Body of pancreas (tissue), 4 donors: ENCODE results near the gene TGFB1I1. TPM values are rescaled to one million over a fixed set of nuclear protein-coding genes. Genes with fewer than 3 reads are reported as not detected.

ENCODE experiments used
- ATAC-seq: fragments of 150-250 bp; one replicate; pipeline ENCODE4 v1.9.1; 2016
- DNase-seq, 4 donors: peaks; one replicate each; pipeline ENCODE4 v3.0.0-alpha.2; 2019
- H3K27ac ChIP-seq, 4 donors: fragments of 200-600 bp; sonication (generic); 1 replicate in 3 of 4; 2 replicates in 1 of 4; pipeline versions ENCODE4 v1.5.1 to v1.6.1; 2016 to 2019; ENCODE audit warnings: mild to moderate bottlenecking in 1 of 4, mixed read lengths in 1 of 4, moderate library complexity in 1 of 4
- H3K27me3 ChIP-seq, 2 donors: fragments of 200-600 bp; sonication (generic); one replicate each; pipeline ENCODE4 v1.6.0; 2016; ENCODE audit warnings: mild to moderate bottlenecking in 1 of 2
- H3K36me3 ChIP-seq, 2 donors: fragments of 200-600 bp; sonication (generic); replicated peaks in 1 of 2; 2 replicates each; pipeline ENCODE4 v1.5.1; 2016; ENCODE audit warnings: low read depth in 2 of 2; ENCODE audit not compliant: insufficient read depth in 1 of 2
- H3K4me1 ChIP-seq: fragments of 200-600 bp; sonication (generic); one replicate; pipeline ENCODE4 v1.6.0; 2016
- H3K4me3 ChIP-seq, 2 donors: fragments of 200-600 bp; sonication (generic); 1 replicate in 1 of 2; 2 replicates in 1 of 2; pipeline ENCODE4 v1.5.1; 2016 to 2019
- H3K9me3 ChIP-seq, 3 donors: fragments of 200-600 bp; sonication (generic); 1 replicate in 2 of 3; 2 replicates in 1 of 3; pipeline ENCODE4 v1.5.1; 2016
- POLR2A ChIP-seq, 3 donors: fragments of 450-650 bp; IDR thresholded peaks; one replicate each; pipeline ENCODE4 v1.6.1; 2016; ENCODE audit warnings: antibody characterized with exemption in 3 of 3, mild to moderate bottlenecking in 2 of 3
- WGBS, 2 donors: methylation state at CpG; one replicate each; pipeline ENCODE4 v1.1.5; 2017; 5-methylcytosine and 5-hydroxymethylcytosine counted together
- intact Hi-C: fragments of 100-400 bp; cut with DNase I; formaldehyde crosslinking; loops from one replicate; pipeline ENCODE4 v1.15.1; 2023
- total RNA-seq, 2 donors: library from RNA; depleted of rRNA; stranded (reverse); fragments of >200 nt; gene quantifications; one replicate each; pipeline ENCODE4 v1.1.0, GENCODE V29; 2016
- TF ChIP-seq, protein P1 (sequence below), 7 experiments: fragments of 450-650 bp in 4 of 7; fragments of 200-600 bp in 3 of 7; sonication (generic) in 3 of 7; IDR thresholded peaks; one replicate each; pipeline ENCODE4 v1.5.1; 2016 to 2019; ENCODE audit warnings: antibody characterized with exemption in 7 of 7

Gene TGFB1I1
- total RNA-seq, 2 donors from 2014 or later: 8.6 to 16.6 TPM

GRCh38 chr16:31452631-31453106, 19.3 kb upstream of the TGFB1I1 start:
- Histone ChIP-seq H3K27me3 (no peaks in the 10 kb centered on the region), H3K4me1 (peaks cover 56% of the 10 kb centered on the region), H3K4me3 (no peak overlapping the region), H3K36me3 (no peaks in the 10 kb centered on the region), H3K9me3 (no peaks in the 10 kb centered on the region), H3K27ac (peak overlapping the region in 2 of 4 donors; percentile 10 to 22)
- intact Hi-C loops: no loop called here
- DNase-seq (no peak), ATAC-seq (peak; percentile 51)
- 50 to 65% methylated on average over 3 of the region's 3 CpGs for WGBS, 2 donors
- TF ChIP-seq POLR2A (IDR thresholded peaks at IDR 0.05): no peak
- TF ChIP-seq, protein P1, sequence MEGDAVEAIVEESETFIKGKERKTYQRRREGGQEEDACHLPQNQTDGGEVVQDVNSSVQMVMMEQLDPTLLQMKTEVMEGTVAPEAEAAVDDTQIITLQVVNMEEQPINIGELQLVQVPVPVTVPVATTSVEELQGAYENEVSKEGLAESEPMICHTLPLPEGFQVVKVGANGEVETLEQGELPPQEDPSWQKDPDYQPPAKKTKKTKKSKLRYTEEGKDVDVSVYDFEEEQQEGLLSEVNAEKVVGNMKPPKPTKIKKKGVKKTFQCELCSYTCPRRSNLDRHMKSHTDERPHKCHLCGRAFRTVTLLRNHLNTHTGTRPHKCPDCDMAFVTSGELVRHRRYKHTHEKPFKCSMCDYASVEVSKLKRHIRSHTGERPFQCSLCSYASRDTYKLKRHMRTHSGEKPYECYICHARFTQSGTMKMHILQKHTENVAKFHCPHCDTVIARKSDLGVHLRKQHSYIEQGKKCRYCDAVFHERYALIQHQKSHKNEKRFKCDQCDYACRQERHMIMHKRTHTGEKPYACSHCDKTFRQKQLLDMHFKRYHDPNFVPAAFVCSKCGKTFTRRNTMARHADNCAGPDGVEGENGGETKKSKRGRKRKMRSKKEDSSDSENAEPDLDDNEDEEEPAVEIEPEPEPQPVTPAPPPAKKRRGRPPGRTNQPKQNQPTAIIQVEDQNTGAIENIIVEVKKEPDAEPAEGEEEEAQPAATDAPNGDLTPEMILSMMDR (IDR thresholded peaks at IDR 0.05): no peak

DNA sequence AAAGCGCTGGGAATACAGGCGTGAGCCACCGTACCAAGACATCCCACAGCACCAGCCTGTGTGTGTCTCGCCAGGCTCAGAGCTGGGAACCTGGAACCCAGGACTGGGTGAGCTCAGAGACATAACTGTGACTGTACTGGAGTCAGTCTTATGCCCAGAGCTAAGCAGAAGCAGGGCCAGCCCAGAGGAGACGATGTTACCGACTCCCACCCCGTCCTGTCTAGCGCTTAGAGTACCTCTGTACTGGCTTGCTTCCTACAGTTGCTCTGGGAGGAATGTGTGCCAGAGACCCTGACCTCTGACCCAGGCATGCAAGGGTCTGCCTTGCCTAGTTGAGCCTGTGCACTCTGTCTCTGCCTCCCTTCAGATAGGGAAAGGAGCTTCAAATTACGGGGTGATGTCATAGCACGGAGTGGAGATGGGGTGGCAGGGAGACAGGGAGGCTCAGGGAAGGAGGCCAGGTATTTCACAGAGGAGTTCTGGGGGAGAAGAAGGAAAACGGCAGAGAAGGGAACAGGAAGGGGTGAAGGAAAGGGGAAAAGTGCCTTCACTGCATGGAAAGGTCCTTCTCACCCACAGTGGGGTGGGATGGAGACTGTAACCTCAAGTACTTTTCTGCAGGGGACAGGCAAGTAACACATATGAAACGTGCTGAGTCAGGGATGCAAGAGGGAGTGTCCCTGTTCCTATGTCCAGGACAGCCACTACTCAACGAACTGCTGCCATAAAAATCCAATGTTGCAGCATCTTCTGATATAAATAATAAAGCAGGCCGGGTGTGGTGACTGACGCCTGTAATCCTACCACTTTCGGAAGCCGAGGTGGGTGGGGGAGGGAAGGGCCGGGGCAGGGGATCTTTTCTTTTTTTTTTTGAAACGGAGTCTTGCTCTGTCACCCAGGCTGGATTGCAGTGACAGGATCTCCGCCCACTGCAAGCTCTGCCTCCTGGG, 18.4 kb upstream of the TGFB1I1 start:
- DNase-seq (peak in 1 of 4 donors; percentile 23), ATAC-seq (no peak)
- TF ChIP-seq, protein P1 (IDR thresholded peaks at IDR 0.05): no peak
- TF ChIP-seq POLR2A (IDR thresholded peaks at IDR 0.05): no peak
- intact Hi-C loops: no loop called here
- H3K4me3 ChIP-seq: no peak overlapping the region
- no peaks in the 10 kb centered on the region for H3K36me3 ChIP-seq
- 68 to 79% methylated on average over 20 of the region's 20 CpGs for WGBS, 2 donors
- H3K27ac ChIP-seq: peak overlapping the region in 2 of 4 donors; percentile 10 to 22
- no peaks in the 10 kb centered on the region for H3K27me3 ChIP-seq
- H3K4me1 ChIP-seq: peaks cover 62% of the 10 kb centered on the region
- H3K9me3 ChIP-seq: no peaks in the 10 kb centered on the region

DNA sequence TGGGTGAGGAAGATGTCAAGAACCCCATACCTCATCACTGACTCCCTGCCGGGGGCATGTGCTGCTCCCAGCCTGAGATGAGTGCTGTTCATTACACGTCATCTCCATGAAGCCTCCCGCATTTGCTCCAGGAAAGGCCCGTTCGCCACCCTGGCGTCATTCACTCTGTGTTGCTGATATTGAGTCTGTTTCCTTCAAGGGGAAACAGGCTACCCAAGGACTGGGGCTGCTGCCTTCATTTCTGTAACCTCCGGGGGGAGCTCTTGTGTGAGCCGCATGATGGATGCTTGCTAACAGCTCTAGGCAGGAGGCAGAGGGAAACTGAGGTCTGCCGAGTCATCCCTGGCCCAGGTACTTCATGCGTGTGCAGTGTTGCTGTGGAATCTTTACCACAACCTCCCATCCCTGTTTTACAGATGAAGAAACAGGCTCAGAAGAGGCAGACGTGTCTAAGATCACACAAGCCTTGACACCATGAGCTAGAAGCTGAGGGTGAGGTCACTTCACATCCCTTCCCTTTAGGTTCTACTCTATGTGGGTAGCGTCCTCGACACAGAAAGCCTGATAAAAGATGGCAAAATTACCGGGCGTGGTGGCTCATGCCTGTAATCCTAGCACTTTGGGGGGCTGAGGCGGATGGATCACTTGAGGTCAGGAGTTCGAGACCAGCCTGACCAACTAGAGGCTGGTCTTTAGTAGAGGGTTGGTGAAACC, 16.2 kb upstream of the TGFB1I1 start:
- peaks cover 70% of the 10 kb centered on the region for H3K4me1 ChIP-seq
- no peaks in the 10 kb centered on the region for H3K27me3 ChIP-seq
- intact Hi-C loops: no loop called here
- DNase-seq (no peak), ATAC-seq (no peak)
- no peak overlapping the region for H3K27ac ChIP-seq
- H3K36me3 ChIP-seq: no peaks in the 10 kb centered on the region
- WGBS, 2 donors: 65 to 76% methylated on average over 17 of the region's 17 CpGs
- TF ChIP-seq, protein P1 (IDR thresholded peaks at IDR 0.05): no peak
- no peak for TF ChIP-seq POLR2A (IDR thresholded peaks at IDR 0.05)
- H3K9me3 ChIP-seq: no peaks in the 10 kb centered on the region
- H3K4me3 ChIP-seq: no peak overlapping the region

- Histone ChIP-seq H3K9me3 (no peaks in the 10 kb centered on the region), H3K27ac (no peak overlapping the region), H3K4me3 (no peak overlapping the region), H3K27me3 (no peaks in the 10 kb centered on the region), H3K4me1 (peaks cover 66% of the 10 kb centered on the region), H3K36me3 (no peaks in the 10 kb centered on the region)
- WGBS, 2 donors: 50 to 67% methylated on average over 4 to 8 of the region's 8 CpGs
- intact Hi-C loops: no loop called here
- no peak for DNase-seq
- ATAC-seq: no peak
- TF ChIP-seq, protein P1 (IDR thresholded peaks at IDR 0.05): no peak
- no peak for TF ChIP-seq POLR2A (IDR thresholded peaks at IDR 0.05)
Observed at GRCh38 chr16:31456988-31457360, 15.0 kb upstream of the TGFB1I1 start.
